BJ (cell line): Measurements from ENCODE around the gene AQP7. TPM values are rescaled to one million over a fixed set of nuclear protein-coding genes. Genes with fewer than 3 reads are reported as not detected.

ENCODE experiments used
- CTCF ChIA-PET: fragments of 350-600 bp; formaldehyde crosslinking; extraction: SDS; loops from one replicate; lab custom pipeline; 2021; ENCODE audit warnings: antibody characterized with exemption, inconsistent platforms; lab: Yijun Ruan, JAX
- POLR2A ChIA-PET: fragments of 300-600 bp; sonication (Branson Sonifier 250); formaldehyde crosslinking; extraction: SDS; loops from one replicate; lab custom pipeline; 2021; ENCODE audit warnings: antibody characterized with exemption; lab: Charles Lee
- DNase-seq: peaks from one replicate; pipeline ENCODE4 v3.0.0-alpha.2; 2011; ENCODE audit warnings: low read depth
- H3K27me3 ChIP-seq: 2 replicates; pipeline ENCODE4 v1.6.0; 2011; ENCODE audit warnings: low read length; ENCODE audit not compliant: control insufficient read depth, insufficient read depth
- H3K36me3 ChIP-seq: 2 replicates; pipeline ENCODE4 v1.5.1; 2011; ENCODE audit warnings: low read length; ENCODE audit not compliant: control insufficient read depth, insufficient read depth
- H3K4me3 ChIP-seq: 2 replicates; pipeline ENCODE4 v1.5.1; 2011; ENCODE audit warnings: low read depth, mild to moderate bottlenecking, control low read depth, low read length
- polyA plus RNA-seq: library from polyadenylated mRNA; depleted of rRNA; stranded (reverse); fragments of >200 nt; gene quantifications from 2 replicates; pipeline ENCODE4 v1.2.3, GENCODE V29; 2011
- TF ChIP-seq, protein P1 (sequence below): IDR thresholded peaks from 2 replicates; pipeline ENCODE4 v1.5.1; 2011; ENCODE audit warnings: low read depth, mild to moderate bottlenecking, control low read depth, inconsistent platforms, low read length, moderate library complexity; ENCODE audit not compliant: insufficient read depth

AQP7 gene
- polyA plus RNA-seq, 1 experiment = not detected

DNA sequence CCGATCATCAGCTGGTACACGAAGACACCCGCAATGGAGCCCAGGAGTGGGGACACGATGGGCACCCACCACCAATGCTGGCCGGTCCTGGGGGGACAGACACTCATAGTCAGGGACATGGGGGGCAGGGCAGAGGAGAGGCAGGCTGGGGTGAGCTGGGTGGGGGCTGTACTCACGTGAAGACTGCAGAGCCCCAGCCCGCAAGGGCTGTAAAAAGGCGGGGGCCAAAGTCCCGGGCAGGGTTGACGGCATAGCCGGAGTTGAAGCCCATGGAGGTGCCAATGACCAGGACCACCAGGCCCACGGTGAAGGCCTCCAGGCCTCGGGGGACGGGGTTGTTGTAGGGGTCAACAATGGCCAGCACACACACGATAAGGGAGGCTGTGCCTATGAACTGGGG lies 39.8 kb upstream of the AQP7 start:
- TF ChIP-seq, protein P1, sequence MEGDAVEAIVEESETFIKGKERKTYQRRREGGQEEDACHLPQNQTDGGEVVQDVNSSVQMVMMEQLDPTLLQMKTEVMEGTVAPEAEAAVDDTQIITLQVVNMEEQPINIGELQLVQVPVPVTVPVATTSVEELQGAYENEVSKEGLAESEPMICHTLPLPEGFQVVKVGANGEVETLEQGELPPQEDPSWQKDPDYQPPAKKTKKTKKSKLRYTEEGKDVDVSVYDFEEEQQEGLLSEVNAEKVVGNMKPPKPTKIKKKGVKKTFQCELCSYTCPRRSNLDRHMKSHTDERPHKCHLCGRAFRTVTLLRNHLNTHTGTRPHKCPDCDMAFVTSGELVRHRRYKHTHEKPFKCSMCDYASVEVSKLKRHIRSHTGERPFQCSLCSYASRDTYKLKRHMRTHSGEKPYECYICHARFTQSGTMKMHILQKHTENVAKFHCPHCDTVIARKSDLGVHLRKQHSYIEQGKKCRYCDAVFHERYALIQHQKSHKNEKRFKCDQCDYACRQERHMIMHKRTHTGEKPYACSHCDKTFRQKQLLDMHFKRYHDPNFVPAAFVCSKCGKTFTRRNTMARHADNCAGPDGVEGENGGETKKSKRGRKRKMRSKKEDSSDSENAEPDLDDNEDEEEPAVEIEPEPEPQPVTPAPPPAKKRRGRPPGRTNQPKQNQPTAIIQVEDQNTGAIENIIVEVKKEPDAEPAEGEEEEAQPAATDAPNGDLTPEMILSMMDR = no peak
- no peak for DNase-seq
- Histone ChIP-seq H3K36me3 (no peaks in the 10 kb centered on the region), H3K4me3 (no peak overlapping the region), H3K27me3 (peaks cover 11% of the 10 kb centered on the region; the same call in 1 of the 2 replicates)
- ChIA-PET CTCF (interaction anchor here (0.7 to 7.4 kb wide), 3 partner anchors 10 to 168 kb away, joined by 3 to 57 read pairs (median 10); no protein-coding TSS in a partner anchor), POLR2A (no interaction called here)

DNA sequence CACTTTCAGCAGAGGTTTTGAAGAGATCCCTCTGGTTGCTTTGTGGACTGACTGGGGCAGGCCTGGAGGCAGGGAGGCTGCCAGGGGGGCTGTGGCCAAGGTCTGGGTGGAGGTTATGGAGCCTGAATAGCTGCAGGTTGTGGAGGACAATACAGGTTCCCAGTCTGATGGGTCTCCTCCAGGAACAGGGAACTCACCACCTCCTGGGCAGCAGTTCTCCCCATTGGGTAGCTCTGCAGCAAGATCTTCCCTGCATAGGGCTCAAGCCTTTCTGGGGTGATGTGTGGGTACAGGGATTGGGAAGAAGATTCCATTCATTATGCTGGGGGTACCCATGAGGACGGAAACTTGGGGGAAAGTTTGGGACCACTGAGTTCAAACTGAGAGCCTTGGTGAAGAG lies 38.2 kb upstream of the AQP7 start:
- CTCF ChIA-PET = interaction anchor here (0.6 to 7.4 kb wide), 3 partner anchors 11 to 33 kb away, joined by 3 to 57 read pairs (median 10); partner anchors contain the start of gene NOL6
- TF ChIP-seq, protein P1 = no peak
- no peaks in the 10 kb centered on the region for H3K36me3 ChIP-seq
- peaks cover 11% of the 10 kb centered on the region; the same call in 1 of the 2 replicates for H3K27me3 ChIP-seq
- no peak for DNase-seq
- POLR2A ChIA-PET = no interaction called here
- H3K4me3 ChIP-seq = no peak overlapping the region

DNA sequence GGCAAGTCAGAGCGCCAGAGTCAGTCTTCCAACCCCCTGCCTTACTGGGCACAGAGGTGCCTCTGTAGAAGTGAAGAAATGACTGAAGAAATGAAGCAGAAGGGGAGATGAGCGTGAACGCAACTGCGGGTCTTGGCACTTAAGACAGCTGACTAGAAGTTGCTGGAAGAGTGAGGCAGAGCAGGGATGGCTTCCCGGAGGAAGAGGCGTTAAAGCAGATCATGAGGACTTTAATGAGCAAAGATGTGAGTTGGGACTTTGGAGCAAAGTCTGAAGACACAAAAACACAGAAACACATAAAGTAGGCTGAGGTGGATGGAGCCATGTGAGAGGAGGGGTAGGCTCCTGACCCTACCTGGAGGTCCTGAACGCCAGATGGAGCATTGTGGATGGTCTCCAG lies 37.8 kb upstream of the AQP7 start:
- POLR2A ChIA-PET = no interaction called here
- DNase-seq = no peak
- Histone ChIP-seq H3K27me3 (peaks cover 11% of the 10 kb centered on the region; the same call in 1 of the 2 replicates), H3K36me3 (no peaks in the 10 kb centered on the region), H3K4me3 (no peak overlapping the region)
- CTCF ChIA-PET = interaction anchor here (0.6 to 7.4 kb wide), 3 partner anchors 12 to 34 kb away, joined by 3 to 57 read pairs (median 10); partner anchors contain the start of gene NOL6
- TF ChIP-seq, protein P1 = no peak

DNA sequence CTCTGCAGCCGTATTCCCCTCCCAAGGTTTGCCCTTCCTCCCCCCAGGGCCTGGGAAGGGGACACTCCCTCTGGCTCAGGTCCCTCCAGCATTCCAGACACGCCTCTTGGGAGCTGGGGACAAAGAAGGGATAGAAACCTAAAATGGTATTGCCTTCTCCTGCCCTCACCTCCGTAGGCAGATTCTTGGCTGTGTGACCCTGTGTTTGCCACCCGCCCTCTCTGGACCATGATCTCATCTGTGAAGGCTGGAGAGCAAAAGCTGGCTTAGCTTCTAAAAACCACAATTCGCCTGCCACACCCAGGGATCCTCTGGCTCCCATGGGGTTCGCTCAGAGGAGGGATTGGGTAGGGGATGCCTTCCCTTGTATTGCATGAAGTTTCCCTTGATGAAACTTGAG lies 37.4 kb upstream of the AQP7 start:
- TF ChIP-seq, protein P1 = no peak
- ChIA-PET CTCF (interaction anchor here (7.4 kb wide), 1 partner anchor 12 kb away, joined by 57 read pairs; no protein-coding TSS in a partner anchor), POLR2A (no interaction called here)
- Histone ChIP-seq H3K27me3 (peaks cover 11% of the 10 kb centered on the region; the same call in 1 of the 2 replicates), H3K4me3 (no peak overlapping the region), H3K36me3 (no peaks in the 10 kb centered on the region)
- no peak for DNase-seq

DNA sequence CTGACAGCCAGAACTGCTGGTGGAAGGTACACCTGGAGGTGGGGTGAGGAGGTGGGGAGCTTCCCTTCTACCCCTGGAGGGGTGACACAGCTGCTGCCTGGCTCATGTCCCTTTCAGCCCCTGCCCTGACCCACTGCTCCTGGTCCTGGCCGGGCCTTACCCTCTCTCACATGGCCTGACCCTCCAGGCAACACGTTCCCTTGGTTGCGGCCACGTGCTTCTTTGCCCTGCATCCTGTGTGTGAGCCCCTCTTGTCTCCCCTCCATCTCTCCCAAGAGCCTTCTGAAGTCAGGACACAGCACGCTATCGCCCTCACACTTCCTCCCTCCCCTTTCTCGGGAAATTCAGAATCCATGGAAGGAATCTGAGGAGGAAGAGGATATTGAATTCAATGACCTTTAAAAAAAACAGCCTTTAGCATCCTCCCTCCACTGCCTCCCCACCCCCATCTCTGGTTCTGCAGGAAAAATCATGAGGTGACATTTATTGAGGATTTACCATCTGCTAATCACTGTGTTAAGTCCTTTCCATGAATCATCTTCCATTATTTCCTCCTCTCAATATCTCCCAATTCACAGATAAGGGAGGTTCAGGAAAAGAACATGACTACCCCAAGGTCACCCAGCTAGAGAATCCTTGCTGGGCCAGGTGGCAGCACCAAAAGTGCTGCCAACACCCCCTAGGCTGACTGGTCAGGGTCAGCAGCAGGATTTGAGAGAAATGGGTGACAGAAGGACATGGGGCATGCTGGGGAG lies 36.7 kb upstream of the AQP7 start:
- TF ChIP-seq, protein P1 = no peak
- Histone ChIP-seq H3K27me3 (peaks cover 14% of the 10 kb centered on the region), H3K4me3 (no peak overlapping the region), H3K36me3 (no peaks in the 10 kb centered on the region)
- no peak for DNase-seq
- ChIA-PET POLR2A (no interaction called here), CTCF (interaction anchor here (7.4 kb wide), 1 partner anchor 13 kb away, joined by 57 read pairs; no protein-coding TSS in a partner anchor)
